Endothelial cell of umbilical vein (primary cell): Measurements from ENCODE around the gene LLPH. TPM values are rescaled to one million over a fixed set of nuclear protein-coding genes. Genes with fewer than 3 reads are reported as not detected.

ENCODE experiments used
- BruUV-seq: library from RNA; stranded (reverse); fragments of 400-500 nt; replicated peaks from 2 replicates; lab custom pipeline; 2021; lab: Mats Ljungman, UMichigan
- CTCF ChIA-PET: fragments of 300-600, 350-600 bp; sonication (Branson Sonifier 250); formaldehyde crosslinking; loops from one replicate; lab custom pipeline; 2021; ENCODE audit warnings: antibody characterized with exemption, inconsistent platforms; lab: Charles Lee
- POLR2A ChIA-PET: fragments of 300-600, 350-600 bp; sonication (Branson Sonifier 250); formaldehyde crosslinking; loops from one replicate; lab custom pipeline; 2021; ENCODE audit warnings: antibody characterized with exemption, inconsistent platforms; lab: Charles Lee
- DNase-seq: peaks from one replicate; pipeline ENCODE4 v3.0.0-alpha.2; 2011; ENCODE audit warnings: low read depth, low spot score
- FAIRE-seq: peaks from 2 replicates; lab custom pipeline; 2011; peaks lifted over from hg19 to GRCh38; lab: Jason Lieb, UNC
- H2AFZ ChIP-seq: 2 replicates; pipeline ENCODE4 v1.6.0; 2012; ENCODE audit warnings: low read depth, low read length, control low read depth, inconsistent platforms
- H3K27ac ChIP-seq: 2 replicates; pipeline ENCODE4 v1.5.1; 2011; ENCODE audit warnings: low read depth, mild to moderate bottlenecking, control low read depth, low read length, moderate library complexity; ENCODE audit not compliant: insufficient read depth
- H3K27me3 ChIP-seq, 2 experiments: 2 replicates each; pipeline versions ENCODE4 v1.6.0 to v1.6.1; 2011; ENCODE audit warnings: low read length in 2 of 2, mixed read lengths in 1 of 2; ENCODE audit not compliant: control insufficient read depth in 2 of 2, insufficient read depth in 2 of 2
- H3K36me3 ChIP-seq, 2 experiments: 2 replicates in 1 of 2; 3 replicates in 1 of 2; pipeline ENCODE4 v1.5.1; 2011; ENCODE audit warnings: low read length in 2 of 2, mild to moderate bottlenecking in 1 of 2, moderate library complexity in 1 of 2; ENCODE audit not compliant: control insufficient read depth in 2 of 2, insufficient read depth in 2 of 2; ENCODE audit errors: extremely low read depth in 1 of 2
- H3K4me1 ChIP-seq: 3 replicates; pipeline ENCODE4 v1.5.1; 2011; ENCODE audit warnings: mild to moderate bottlenecking, low read length; ENCODE audit not compliant: control insufficient read depth, insufficient read depth; ENCODE audit errors: extremely low read depth
- H3K4me2 ChIP-seq: 2 replicates; pipeline ENCODE4 v1.6.1; 2011; ENCODE audit warnings: low read length, control low read depth, mixed read lengths; ENCODE audit not compliant: insufficient read depth
- H3K4me3 ChIP-seq, 3 experiments: fragments of 200-600 bp in 1 of 3; sonication (generic), shearing (Covaris generic) in 1 of 3; replicated peaks in 1 of 3; 2 replicates each; pipeline ENCODE4 v1.5.1; 2011 to 2016; ENCODE audit warnings: control low read depth in 3 of 3, low read length in 3 of 3, mild to moderate bottlenecking in 2 of 3, inconsistent platforms in 1 of 3, low read depth in 1 of 3, moderate library complexity in 1 of 3; ENCODE audit not compliant: insufficient read depth in 1 of 3
- H3K79me2 ChIP-seq: 2 replicates; pipeline ENCODE4 v1.6.0; 2012; ENCODE audit warnings: low read length, inconsistent platforms; ENCODE audit not compliant: control insufficient read depth, insufficient read depth
- H3K9ac ChIP-seq: replicated peaks from 2 replicates; pipeline ENCODE3; 2011; ENCODE audit warnings: low read length, control low read depth; ENCODE audit not compliant: insufficient read depth; ENCODE audit errors: extremely low read depth
- H3K9me1 ChIP-seq: replicated peaks from 3 replicates; pipeline ENCODE4 v1.6.0; 2011; ENCODE audit warnings: mild to moderate bottlenecking, low read length; ENCODE audit not compliant: control insufficient read depth, insufficient read depth; ENCODE audit errors: extremely low read depth
- H3K9me3 ChIP-seq: replicated peaks from 2 replicates; pipeline ENCODE4 v1.5.1; 2012; ENCODE audit warnings: low read length, inconsistent platforms; ENCODE audit not compliant: control insufficient read depth, insufficient read depth
- H4K20me1 ChIP-seq: replicated peaks from 2 replicates; pipeline ENCODE3; 2011; ENCODE audit warnings: mild to moderate bottlenecking, low read length; ENCODE audit not compliant: control insufficient read depth, insufficient read depth; ENCODE audit errors: extremely low read depth
- EZH2 ChIP-seq: IDR thresholded peaks from 2 replicates; pipeline ENCODE4 v1.6.1; 2012; ENCODE audit warnings: borderline replicate concordance, low read depth, mild to moderate bottlenecking, moderate library complexity, low read length, inconsistent platforms; ENCODE audit not compliant: severe bottlenecking
- FOS ChIP-seq: IDR thresholded peaks from 2 replicates; pipeline ENCODE4 v1.6.1; 2011; ENCODE audit warnings: mild to moderate bottlenecking, low read length, moderate library complexity, borderline replicate concordance; ENCODE audit not compliant: insufficient read depth
- GATA2 ChIP-seq: IDR thresholded peaks from 2 replicates; pipeline ENCODE4 v1.7.0; 2011; ENCODE audit warnings: low read depth, mild to moderate bottlenecking, moderate library complexity, mixed read lengths, low read length; ENCODE audit not compliant: insufficient read length, insufficient read depth
- JUN ChIP-seq: IDR thresholded peaks from 2 replicates; pipeline ENCODE4 v1.6.1; 2011; ENCODE audit warnings: borderline replicate concordance, low read depth; ENCODE audit not compliant: insufficient read length, insufficient read depth
- MYC ChIP-seq: IDR thresholded peaks from one replicate; pipeline ENCODE4 v1.6.1; 2011; ENCODE audit warnings: mild to moderate bottlenecking, low read depth, low read length
- POLR2A ChIP-seq: IDR thresholded peaks from 2 replicates; pipeline ENCODE4 v1.6.1; 2012; ENCODE audit warnings: low read depth, mild to moderate bottlenecking, control low read depth, low read length
- POLR2AphosphoS5 ChIP-seq: IDR thresholded peaks from 2 replicates; pipeline ENCODE4 v1.6.1; 2012; ENCODE audit warnings: low read depth, mild to moderate bottlenecking, control low read depth, low read length, moderate library complexity; ENCODE audit not compliant: insufficient read depth
- dilution Hi-C: fragments of 300-500 bp; cut with MboI; formaldehyde crosslinking; loops from one replicate; pipeline ENCODE4 v1.15.0; 2019; ENCODE audit warnings: low sequenced_read_pairs; ENCODE audit not compliant: extremely low pct_ligation_motif_present
- intact Hi-C: fragments of 100-400 bp; cut with micrococcal nuclease; formaldehyde crosslinking; loops from one replicate; pipeline ENCODE4 v1.10.0; 2022
- polyA plus RNA-seq, 4 experiments: library from polyadenylated mRNA; depleted of rRNA in 3 of 4; stranded (reverse) in 3 of 4; unstranded in 1 of 4; fragments of >200 nt; gene quantifications; 2 replicates each; pipeline versions ENCODE4 v1.2.1 to v1.2.3, GENCODE V29; 2011 to 2012; ENCODE audit warnings: missing spikeins in 1 of 4
- total RNA-seq: library from RNA; stranded (reverse); gene quantifications from 2 replicates; pipeline ENCODE4 v1.2.3, GENCODE V29; 2021
- TF ChIP-seq, protein P1 (sequence below), 2 donors: IDR thresholded peaks; 1 replicate in 1 of 2; 2 replicates in 1 of 2; pipeline ENCODE4 v1.5.1; 2011; ENCODE audit warnings: low read length in 2 of 2, mild to moderate bottlenecking in 2 of 2, moderate library complexity in 2 of 2, control low read depth in 1 of 2, inconsistent platforms in 1 of 2, low read depth in 1 of 2; ENCODE audit not compliant: insufficient read depth in 1 of 2; ENCODE audit errors: extremely low read depth in 1 of 2

Gene LLPH
- total and polyA plus RNA-seq, 2 donors (not counting 3 experiments of a cell fraction or from before 2014, with no cell fraction given): 4.0 to 34.0 TPM

DNA sequence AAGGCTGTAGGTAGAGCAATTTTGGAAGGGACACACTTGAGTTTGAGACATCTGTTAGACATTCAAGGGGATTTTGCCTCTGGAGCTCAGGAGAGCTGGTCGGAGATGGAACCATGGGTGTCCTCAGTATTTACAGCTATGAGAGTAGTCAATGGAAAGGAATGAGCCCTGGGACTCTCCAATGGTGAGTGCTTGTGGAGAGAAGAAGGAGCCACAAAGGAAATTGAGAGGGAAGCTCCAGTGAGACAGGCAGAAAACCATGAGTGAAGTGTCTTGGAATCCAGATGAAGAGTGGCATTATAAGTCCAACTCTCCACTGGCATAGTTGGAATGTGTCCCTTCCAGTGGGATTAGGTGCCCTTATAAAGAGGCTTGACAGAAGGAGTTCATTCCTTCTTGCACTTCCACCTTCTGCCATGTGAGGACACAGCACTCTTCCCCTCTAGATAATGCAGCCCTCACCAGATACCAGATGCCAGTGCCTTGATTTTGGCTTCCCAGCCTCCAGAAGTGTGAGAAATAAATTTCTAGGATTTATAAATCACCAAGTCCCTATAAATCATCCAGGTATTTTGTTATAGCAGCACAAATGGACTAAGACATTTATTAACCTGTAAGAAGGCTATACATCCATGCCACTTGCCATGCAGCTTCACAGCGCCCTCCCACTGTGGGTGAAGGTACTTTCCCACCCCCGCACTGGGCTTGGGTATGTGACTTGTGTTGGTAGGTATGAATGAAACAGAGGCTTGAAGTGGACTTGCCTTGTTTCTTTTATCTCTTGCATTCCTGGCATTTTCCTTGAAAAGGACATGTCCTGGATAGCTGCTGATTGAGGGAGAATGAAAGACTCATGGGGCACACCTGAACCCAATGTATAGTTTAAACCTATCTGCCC, 27.3 kb downstream of the LLPH start:
- Histone ChIP-seq H4K20me1 (no peaks in the 10 kb centered on the region), H3K4me2 (no peak overlapping the region), H3K9ac (no peak overlapping the region), H3K27ac (no peak overlapping the region), H3K4me1 (peaks cover 2% of the 10 kb centered on the region), H3K27me3 (peaks cover 11 to 20% of the 10 kb centered on the region in 2 experiments), H3K9me3 (no peaks in the 10 kb centered on the region), H3K9me1 (no peaks in the 10 kb centered on the region), H3K79me2 (no peaks in the 10 kb centered on the region), H2AFZ (no peak overlapping the region), H3K36me3 (no peaks in the 10 kb centered on the region), H3K4me3 (no peak overlapping the region)
- intact Hi-C loops (no loop called here), dilution Hi-C loops (no loop called here)
- TF ChIP-seq, protein P1, sequence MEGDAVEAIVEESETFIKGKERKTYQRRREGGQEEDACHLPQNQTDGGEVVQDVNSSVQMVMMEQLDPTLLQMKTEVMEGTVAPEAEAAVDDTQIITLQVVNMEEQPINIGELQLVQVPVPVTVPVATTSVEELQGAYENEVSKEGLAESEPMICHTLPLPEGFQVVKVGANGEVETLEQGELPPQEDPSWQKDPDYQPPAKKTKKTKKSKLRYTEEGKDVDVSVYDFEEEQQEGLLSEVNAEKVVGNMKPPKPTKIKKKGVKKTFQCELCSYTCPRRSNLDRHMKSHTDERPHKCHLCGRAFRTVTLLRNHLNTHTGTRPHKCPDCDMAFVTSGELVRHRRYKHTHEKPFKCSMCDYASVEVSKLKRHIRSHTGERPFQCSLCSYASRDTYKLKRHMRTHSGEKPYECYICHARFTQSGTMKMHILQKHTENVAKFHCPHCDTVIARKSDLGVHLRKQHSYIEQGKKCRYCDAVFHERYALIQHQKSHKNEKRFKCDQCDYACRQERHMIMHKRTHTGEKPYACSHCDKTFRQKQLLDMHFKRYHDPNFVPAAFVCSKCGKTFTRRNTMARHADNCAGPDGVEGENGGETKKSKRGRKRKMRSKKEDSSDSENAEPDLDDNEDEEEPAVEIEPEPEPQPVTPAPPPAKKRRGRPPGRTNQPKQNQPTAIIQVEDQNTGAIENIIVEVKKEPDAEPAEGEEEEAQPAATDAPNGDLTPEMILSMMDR (IDR thresholded peaks at IDR 0.05; ENCODE audit: extremely low read depth in 1 of 2, insufficient read depth in 1 of 2, low read depth in 1 of 2, low read length in 2 of 2): no peak
- TF ChIP-seq FOS (no peak), GATA2 (no peak), POLR2A (no peak), POLR2AphosphoS5 (no peak), EZH2 (no peak), MYC (no peak), JUN (no peak)
- CTCF ChIA-PET: interaction anchor here (1.3 kb wide), 1 partner anchor 13 kb away, joined by 3 read pairs; no protein-coding TSS in a partner anchor
- no peak for DNase-seq
- POLR2A ChIA-PET: no interaction called here
- BruUV-seq: no TSS peak
- no peak for FAIRE-seq
